Colonic mucosa (tissue), 4 donors: ENCODE measurements around the gene IGF2. TPM values are rescaled to one million over a fixed set of nuclear protein-coding genes. Genes with fewer than 3 reads are reported as not detected.

ENCODE experiments used
- DNase-seq: peaks from one replicate; pipeline ENCODE4 v3.0.0-alpha.2; 2020
- H3K27ac ChIP-seq: fragments of 200-600 bp; one replicate; pipeline ENCODE4 v1.8.0; 2021
- H3K27me3 ChIP-seq: fragments of 200-600 bp; one replicate; pipeline ENCODE4 v1.8.0; 2021
- H3K36me3 ChIP-seq: fragments of 200-600 bp; one replicate; pipeline ENCODE4 v1.8.0; 2021
- H3K4me1 ChIP-seq: fragments of 200-600 bp; one replicate; pipeline ENCODE4 v1.8.0; 2021; ENCODE audit warnings: mild to moderate bottlenecking
- H3K4me3 ChIP-seq: fragments of 200-600 bp; one replicate; pipeline ENCODE4 v1.8.0; 2021
- H3K9ac ChIP-seq, 2 donors: one replicate each; pipeline ENCODE4 v1.7.0; 2013; ENCODE audit warnings: control low read depth in 2 of 2, low read depth in 2 of 2, low read length in 2 of 2
- H3K9me3 ChIP-seq: fragments of 200-600 bp; one replicate; pipeline ENCODE4 v1.8.0; 2021
- CTCF ChIP-seq: fragments of 200-600 bp; IDR thresholded peaks from one replicate; pipeline ENCODE4 v1.8.0; 2022; ENCODE audit warnings: antibody characterized with exemption, mild to moderate bottlenecking
- intact Hi-C: fragments of 100-400 bp; cut with DNase I; formaldehyde crosslinking; loops from one replicate; pipeline ENCODE4 v1.14.1; 2022
- total RNA-seq, 2 donors: library from RNA; stranded (reverse); fragmentation: NEBNext Ultra II Directional in 1 of 2; extraction: Animal tissue kit (Norgen Biotek cat#: 25700) in 1 of 2; gene quantifications; one replicate each; pipeline ENCODE4 v1.2.1, GENCODE V29; 2021
- donor health status: healthy.
- donor health status: DM: no; HTN: no; CAD: no.
- donor health status: DM: no; HTN: no; CAD: no.

IGF2 gene
- total RNA-seq, 2 donors from 2014 or later = 4.1 to 9.2 TPM

GRCh38 chr11:2092956-2093412, 46.2 kb downstream of the IGF2 start:
- TF ChIP-seq CTCF = no peak
- H3K27ac ChIP-seq = no peak overlapping the region
- H3K9me3 ChIP-seq = no peaks in the 10 kb centered on the region
- intact Hi-C loops = no loop called here
- no peaks in the 10 kb centered on the region for H3K36me3 ChIP-seq
- H3K4me3 ChIP-seq = no peak overlapping the region
- H3K4me1 ChIP-seq = no peaks in the 10 kb centered on the region
- H3K9ac ChIP-seq = no peak overlapping the region
- H3K27me3 ChIP-seq = no peaks in the 10 kb centered on the region
- peak; percentile 75 for DNase-seq

- Histone ChIP-seq H3K36me3 (no peaks in the 10 kb centered on the region), H3K9ac (no peak overlapping the region), H3K4me1 (no peaks in the 10 kb centered on the region), H3K27me3 (no peaks in the 10 kb centered on the region), H3K27ac (no peak overlapping the region), H3K4me3 (no peak overlapping the region), H3K9me3 (no peaks in the 10 kb centered on the region)
- no peak for DNase-seq
- intact Hi-C loops = no loop called here
- no peak for TF ChIP-seq CTCF
Observed at GRCh38 chr11:2092464-2092910, 46.7 kb downstream of the IGF2 start.

- Histone ChIP-seq H3K4me3 (no peak overlapping the region), H3K4me1 (no peaks in the 10 kb centered on the region), H3K36me3 (no peaks in the 10 kb centered on the region), H3K27me3 (no peaks in the 10 kb centered on the region), H3K27ac (no peak overlapping the region), H3K9me3 (no peaks in the 10 kb centered on the region), H3K9ac (no peak overlapping the region)
- intact Hi-C loops = no loop called here
- DNase-seq = no peak
- no peak for TF ChIP-seq CTCF
Observed at GRCh38 chr11:2091786-2092463, 47.3 kb downstream of the IGF2 start.

- H3K4me1 ChIP-seq = no peaks in the 10 kb centered on the region
- TF ChIP-seq CTCF = no peak
- intact Hi-C loops = no loop called here
- no peak overlapping the region for H3K27ac ChIP-seq
- no peaks in the 10 kb centered on the region for H3K9me3 ChIP-seq
- DNase-seq = no peak
- H3K4me3 ChIP-seq = no peak overlapping the region
- H3K27me3 ChIP-seq = no peaks in the 10 kb centered on the region
- no peak overlapping the region for H3K9ac ChIP-seq
- H3K36me3 ChIP-seq = no peaks in the 10 kb centered on the region
Observed at GRCh38 chr11:2091112-2091746, 48.0 kb downstream of the IGF2 start.

GRCh38 chr11:2090172-2091111, 48.7 kb downstream of the IGF2 start:
- TF ChIP-seq CTCF = no peak
- Histone ChIP-seq H3K4me1 (no peaks in the 10 kb centered on the region), H3K27ac (no peak overlapping the region), H3K9ac (no peak overlapping the region), H3K36me3 (no peaks in the 10 kb centered on the region), H3K9me3 (no peaks in the 10 kb centered on the region), H3K4me3 (no peak overlapping the region), H3K27me3 (no peaks in the 10 kb centered on the region)
- no peak for DNase-seq
- intact Hi-C loops = no loop called here
